A549 (cell line): ENCODE data around the gene CNBD2. TPM values are rescaled to one million over a fixed set of nuclear protein-coding genes. Genes with fewer than 3 reads are reported as not detected.
"Not testable (repeated sequence)": the region's sequence is repeated elsewhere in the genome, so short reads cannot be mapped to it uniquely, and the experiment has no call there.

Source experiments
- ATAC-seq, 2 experiments: fragments of 200-7000 bp in 1 of 2; fragments of >200 bp in 1 of 2; cut with Nextera tagmentation in 1 of 2; cut with Tn5 transposase in 1 of 2; 3 replicates each; pipeline versions ENCODE4 v1.8.0 to v1.9.1; 2018 to 2020; ENCODE audit warnings: mild to moderate bottlenecking in 1 of 2, moderate library complexity in 1 of 2
- CTCF ChIA-PET: fragments of 300-600 bp; sonication (Branson Sonifier 250); formaldehyde crosslinking; extraction: SDS; loops from one replicate; lab custom pipeline; 2021; ENCODE audit warnings: antibody characterized with exemption, inconsistent platforms; lab: Yijun Ruan, JAX
- POLR2A ChIA-PET: fragments of 350-600 bp; formaldehyde crosslinking; extraction: SDS; loops from one replicate; lab custom pipeline; 2021; ENCODE audit warnings: antibody characterized with exemption, inconsistent platforms; lab: Yijun Ruan, JAX
- DNase-seq, 2 experiments: peaks; one replicate each; pipeline versions ENCODE4 v3.0.0 to v3.0.0-alpha.2; 2011 to 2016; ENCODE audit warnings: low read depth in 1 of 2, low spot score in 1 of 2
- FAIRE-seq: peaks from 2 replicates; lab custom pipeline; 2011; peaks lifted over from hg19 to GRCh38; lab: Jason Lieb, UNC
- H3K27ac ChIP-seq, 2 experiments: fragments of >200 bp; sonication (Bioruptor Twin); formaldehyde crosslinking; 3 replicates each; pipeline ENCODE4 v1.5.1; 2016 to 2017
- H3K4me1 ChIP-seq: fragments of >200 bp; sonication (Bioruptor Twin); formaldehyde crosslinking; 3 replicates; pipeline ENCODE4 v1.6.1; 2016
- H3K4me2 ChIP-seq: fragments of >200 bp; sonication (Bioruptor Twin); formaldehyde crosslinking; 3 replicates; pipeline ENCODE4 v1.6.1; 2016
- H3K4me3 ChIP-seq: fragments of >200 bp; sonication (Bioruptor Twin); formaldehyde crosslinking; 3 replicates; pipeline ENCODE4 v1.5.1; 2016
- H3K9me3 ChIP-seq: fragments of >200 bp; sonication (Bioruptor Twin); formaldehyde crosslinking; 3 replicates; pipeline ENCODE4 v1.6.1; 2016
- BCL3 ChIP-seq: fragments of >200 bp; sonication (Bioruptor Twin); formaldehyde crosslinking; IDR thresholded peaks from 3 replicates; pipeline ENCODE4 v1.6.1; 2016
- CBX8 ChIP-seq: fragments of 200-600 bp; sonication (generic); IDR thresholded peaks from 2 replicates; pipeline ENCODE4 v1.6.1; 2016
- FOSB ChIP-seq: fragments of 250-450 bp; sonication (Bioruptor Pico); IDR thresholded peaks from 2 replicates; pipeline ENCODE4 v1.5.0; 2020; ENCODE audit warnings: mild to moderate bottlenecking, moderate library complexity
- FOSL2 ChIP-seq, 2 experiments: fragments of 450-650 bp in 1 of 2; fragments of >200 bp in 1 of 2; sonication (Bioruptor Twin) in 1 of 2; formaldehyde crosslinking; IDR thresholded peaks; 2 replicates each; pipeline versions ENCODE4 v1.5.0 to v1.6.1; 2016 to 2020; ENCODE audit warnings: mild to moderate bottlenecking in 1 of 2, moderate library complexity in 1 of 2
- HMGXB4 ChIP-seq: fragments of 250-450 bp; sonication (Bioruptor Pico); IDR thresholded peaks from 2 replicates; pipeline ENCODE4 v1.5.0; 2021; ENCODE audit warnings: mild to moderate bottlenecking, moderate library complexity, borderline replicate concordance
- HOXA7 ChIP-seq: fragments of 250-450 bp; sonication (Bioruptor Pico); IDR thresholded peaks from 2 replicates; pipeline ENCODE4 v1.5.0; 2020; ENCODE audit warnings: mild to moderate bottlenecking, moderate library complexity
- POLR2AphosphoS2 ChIP-seq: conservative IDR thresholded peaks from 2 replicates; pipeline ENCODE4 v1.6.1; 2012; ENCODE audit warnings: low read length, improper control_type of control experiment, inconsistent platforms
- REST ChIP-seq: fragments of 200-600 bp; sonication (generic); IDR thresholded peaks from 2 replicates; pipeline ENCODE4 v1.6.1; 2016; ENCODE audit warnings: antibody characterized with exemption, mild to moderate bottlenecking, moderate library complexity
- TFCP2L1 ChIP-seq: fragments of 250-450 bp; sonication (Bioruptor Pico); IDR thresholded peaks from 2 replicates; pipeline ENCODE4 v1.5.0; 2021; ENCODE audit warnings: mild to moderate bottlenecking
- WGBS: methylation state at CpG from one replicate; pipeline ENCODE4 v1.1.6; 2017; ENCODE audit errors: missing lambda C conversion rate; 5-methylcytosine and 5-hydroxymethylcytosine counted together
- polyA plus RNA-seq, 4 experiments: library from polyadenylated mRNA; depleted of rRNA in 3 of 4; stranded (reverse); fragments of >200 nt; fragmentation: RNase III in 1 of 4; extraction: RNeasy Plus Mini Kit Qiagen cat#74134 plus additional on column Dnase treatment in 1 of 4; gene quantifications; 2 replicates in 3 of 4; 3 replicates in 1 of 4; pipeline ENCODE4 v1.2.3, GENCODE V29; 2011 to 2017

CNBD2 gene
- polyA plus RNA-seq, 2 of the 4 experiments (the other 2 are of a cell fraction): 4.3 to 5.4 TPM

GRCh38 chr20:36043892-36044515, 75.6 kb downstream of the CNBD2 start (continued):
- TF ChIP-seq BCL3 (no peak), HMGXB4 (no peak)
- TF ChIP-seq, all 56 proteins: peak for 0

- TF ChIP-seq REST (no peak), POLR2AphosphoS2 (peak; percentile 83; the same call in 1 of the 2 replicates), CBX8 (no peak), HOXA7 (CRISPR knock-in tag) (peak; percentile 53; the same call in 1 of the 2 replicates)
- CTCF ChIA-PET: interaction anchor here (0.6 to 2.7 kb wide), 4 partner anchors 19 to 93 kb away, joined by 3 to 12 read pairs (median 5); no protein-coding TSS in a partner anchor
- peaks cover 27% of the 10 kb centered on the region; the same call in 2 of the 3 replicates for H3K4me1 ChIP-seq
- DNase-seq: no peak
- POLR2A ChIA-PET: interaction anchor here (0.6 to 1.5 kb wide), 3 partner anchors 50 to 1273 kb away, joined by 3 to 6 read pairs (median 4); no protein-coding TSS in a partner anchor
- no peak overlapping the region for H3K4me3 ChIP-seq
- WGBS: 79% methylated on average over 2 of the region's 2 CpGs
- no peak for FAIRE-seq
- no peaks in the 10 kb centered on the region for H3K9me3 ChIP-seq
- no peak overlapping the region for H3K27ac ChIP-seq
- peak in 1 of 2 experiments; percentile 33; a peak in 3 of 6 replicates for ATAC-seq
- no peak overlapping the region; the same call in 2 of the 3 replicates for H3K4me2 ChIP-seq
Observed at GRCh38 chr20:36045373-36045714, 77.0 kb downstream of the CNBD2 start.

- FAIRE-seq, ATAC-seq, H3K9me3 ChIP-seq, H3K27ac ChIP-seq, H3K4me3 ChIP-seq, DNase-seq: not testable (repeated sequence)
- TF ChIP-seq HOXA7 (CRISPR knock-in tag) (peak; percentile 33; the same call in 1 of the 2 replicates), TFCP2L1 (CRISPR knock-in tag) (peak; percentile 60; the same call in 1 of the 2 replicates), FOSB (CRISPR knock-in tag) (peak; percentile 14; the same call in 1 of the 2 replicates)
- ChIA-PET CTCF (interaction anchor here (0.7 to 0.8 kb wide), 2 partner anchors 54 to 92 kb away, joined by 3 read pairs; no protein-coding TSS in a partner anchor), POLR2A (interaction anchor here (0.7 kb wide), 1 partner anchor 39 kb away, joined by 3 read pairs; no protein-coding TSS in a partner anchor)
- Histone ChIP-seq H3K4me1 (peaks cover 29% of the 10 kb centered on the region), H3K4me2 (peak overlapping the region; percentile 79)
- 83% methylated on average over 4 of the region's 4 CpGs for WGBS
Observed at GRCh38 chr20:36046073-36046798, 77.8 kb downstream of the CNBD2 start.

- CTCF ChIA-PET: interaction anchor here (0.7 kb wide), 1 partner anchor 51 kb away, joined by 4 read pairs; no protein-coding TSS in a partner anchor
- not testable (repeated sequence) for ATAC-seq; DNase-seq; H3K27ac ChIP-seq; H3K9me3 ChIP-seq; FAIRE-seq; TF ChIP-seq FOSL2 (IDR thresholded peaks at IDR 0.05)
- TF ChIP-seq FOSL2 (CRISPR knock-in tag; IDR thresholded peaks at IDR 0.05): peak; percentile 39; the same call in 1 of the 2 replicates
- Histone ChIP-seq H3K4me1 (peaks cover 33% of the 10 kb centered on the region), H3K4me3 (peak overlapping the region; percentile 98), H3K4me2 (peak overlapping the region; percentile 79)
- POLR2A ChIA-PET: interaction anchor here (1.1 to 2.0 kb wide), 3 partner anchors 15 to 434 kb away, joined by 3 to 8 read pairs (median 4); partner anchors contain the start of gene SPAG4
- 2% methylated on average over 2 of the region's 2 CpGs for WGBS
Observed at GRCh38 chr20:36049408-36049807, 81.0 kb downstream of the CNBD2 start.
